ENCODE results near the gene OR6V1.
A peak's percentile ranks its signal among the peaks of the same experiment; 100 is the strongest.

OR6V1 gene

DNA sequence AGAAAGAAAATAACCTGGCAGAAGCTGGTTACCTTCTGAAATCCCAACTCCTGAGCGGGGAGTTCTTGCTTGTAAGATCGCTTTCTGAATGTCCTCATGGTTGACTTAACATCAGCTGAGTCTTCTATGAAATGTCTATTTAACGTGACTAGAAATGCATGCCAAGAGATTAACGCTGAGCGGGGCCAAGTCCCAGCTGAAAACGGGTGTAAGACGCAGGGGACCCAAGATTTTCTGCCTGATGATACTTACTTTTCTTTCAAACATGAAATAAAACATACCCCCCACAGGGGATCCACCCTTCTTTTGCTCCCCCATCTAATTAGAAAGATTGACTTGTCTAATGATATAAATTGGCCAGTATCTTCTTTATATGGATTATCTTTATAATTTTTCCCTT lies 40.1 kb upstream of the OR6V1 start:
- H3K4me3 ChIP-seq (ENCODE audit: low read depth, low read length) = no peak overlapping the region
- no peak for DNase-seq (ENCODE audit: low read depth, low spot score)
- TF ChIP-seq, protein P1, sequence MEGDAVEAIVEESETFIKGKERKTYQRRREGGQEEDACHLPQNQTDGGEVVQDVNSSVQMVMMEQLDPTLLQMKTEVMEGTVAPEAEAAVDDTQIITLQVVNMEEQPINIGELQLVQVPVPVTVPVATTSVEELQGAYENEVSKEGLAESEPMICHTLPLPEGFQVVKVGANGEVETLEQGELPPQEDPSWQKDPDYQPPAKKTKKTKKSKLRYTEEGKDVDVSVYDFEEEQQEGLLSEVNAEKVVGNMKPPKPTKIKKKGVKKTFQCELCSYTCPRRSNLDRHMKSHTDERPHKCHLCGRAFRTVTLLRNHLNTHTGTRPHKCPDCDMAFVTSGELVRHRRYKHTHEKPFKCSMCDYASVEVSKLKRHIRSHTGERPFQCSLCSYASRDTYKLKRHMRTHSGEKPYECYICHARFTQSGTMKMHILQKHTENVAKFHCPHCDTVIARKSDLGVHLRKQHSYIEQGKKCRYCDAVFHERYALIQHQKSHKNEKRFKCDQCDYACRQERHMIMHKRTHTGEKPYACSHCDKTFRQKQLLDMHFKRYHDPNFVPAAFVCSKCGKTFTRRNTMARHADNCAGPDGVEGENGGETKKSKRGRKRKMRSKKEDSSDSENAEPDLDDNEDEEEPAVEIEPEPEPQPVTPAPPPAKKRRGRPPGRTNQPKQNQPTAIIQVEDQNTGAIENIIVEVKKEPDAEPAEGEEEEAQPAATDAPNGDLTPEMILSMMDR (IDR thresholded peaks at IDR 0.05; ENCODE audit: insufficient read depth, low read length, missing control alignments) = no peak
- CTCF ChIA-PET = interaction anchor here (0.6 to 26.4 kb wide), 6 partner anchors 9 to 275 kb away, joined by 3 to 885 read pairs (median 3); partner anchors contain the start of gene TAS2R40
- POLR2A ChIA-PET = no interaction called here

DNA sequence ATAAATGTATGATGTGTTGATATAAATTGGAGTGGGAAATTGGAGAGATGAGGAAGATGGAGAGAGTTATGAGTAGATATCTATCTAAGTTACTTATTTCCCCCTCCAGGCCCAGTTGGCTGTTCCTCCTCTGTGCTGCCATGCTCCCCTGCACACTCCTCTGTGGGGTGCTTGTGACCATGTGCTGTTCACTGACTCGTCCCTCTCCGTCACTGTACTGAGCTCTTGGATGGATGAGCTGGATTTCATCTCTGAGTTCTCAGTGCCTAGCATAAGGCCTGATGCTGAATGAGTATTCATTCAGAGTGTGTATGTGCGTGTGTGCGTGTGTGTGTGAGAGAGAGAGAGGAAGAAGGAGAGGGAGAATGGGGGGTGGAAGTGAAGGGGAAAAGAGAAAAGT lies 39.7 kb upstream of the OR6V1 start:
- no peak for DNase-seq (ENCODE audit: low read depth, low spot score)

DNA sequence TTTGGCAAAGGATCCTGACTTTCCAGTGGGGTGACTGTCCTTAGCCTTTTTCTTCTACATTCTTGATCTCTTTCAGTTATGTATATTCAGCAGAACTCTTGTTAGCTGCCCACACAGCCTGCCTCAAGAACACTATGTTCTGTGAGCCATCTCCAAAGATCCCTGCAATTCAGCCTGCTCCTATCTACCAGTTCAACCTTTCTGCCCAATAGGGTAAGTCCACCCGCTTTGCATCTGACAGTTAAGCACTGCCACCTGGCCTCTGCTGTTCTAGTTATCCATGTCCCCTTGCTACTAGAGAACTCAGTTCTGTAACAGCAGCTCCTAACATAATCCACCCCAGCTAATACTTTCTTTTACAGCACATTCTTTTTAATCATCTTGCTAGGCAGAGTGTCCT lies 38.7 kb upstream of the OR6V1 start:
- DNase-seq (ENCODE audit: low read depth, low spot score) = no peak
- no peak overlapping the region for H3K4me3 ChIP-seq (ENCODE audit: low read depth, low read length)
- TF ChIP-seq, protein P1 (IDR thresholded peaks at IDR 0.05; ENCODE audit: insufficient read depth, low read length, missing control alignments) = no peak
- CTCF ChIA-PET = interaction anchor here (0.7 to 26.4 kb wide), 5 partner anchors 10 to 601 kb away, joined by 3 to 885 read pairs (median 3); partner anchors contain the start of gene TAS2R40
- POLR2A ChIA-PET = interaction anchor here (0.7 to 1.3 kb wide), 2 partner anchors 12 to 41 kb away, joined by 3 to 7 read pairs; no protein-coding TSS in a partner anchor

More for the DNA sequence above, 39.7 kb upstream of the OR6V1 start:
- TF ChIP-seq, protein P1 (IDR thresholded peaks at IDR 0.05; ENCODE audit: insufficient read depth, low read length, missing control alignments) = no peak
- ChIA-PET POLR2A (no interaction called here), CTCF (interaction anchor here (0.6 to 26.4 kb wide), 5 partner anchors 9 to 274 kb away, joined by 3 to 885 read pairs (median 3); partner anchors contain the start of gene TAS2R40)
- no peak overlapping the region for H3K4me3 ChIP-seq (ENCODE audit: low read depth, low read length)

DNA sequence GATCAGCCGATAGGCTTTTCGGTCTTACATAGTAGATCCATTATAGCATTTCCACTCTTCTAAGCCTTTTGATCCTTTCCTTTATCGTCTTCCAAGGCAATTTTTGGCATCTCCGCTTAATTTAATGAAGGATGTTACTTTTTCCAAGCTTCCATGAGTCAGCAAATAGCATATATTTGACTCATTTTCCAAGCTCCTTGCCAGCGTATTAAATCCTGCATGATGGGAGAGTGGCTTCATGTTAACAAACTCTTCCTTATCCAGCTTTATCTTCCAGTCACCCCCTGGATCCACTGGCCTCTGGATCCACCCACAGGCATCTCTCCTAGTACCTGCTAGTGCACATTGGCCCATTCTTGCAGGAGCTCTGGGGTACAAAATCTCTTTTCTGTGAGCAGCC lies 38.2 kb upstream of the OR6V1 start:
- ChIA-PET POLR2A (interaction anchor here (0.7 to 1.3 kb wide), 4 partner anchors 11 to 62 kb away, joined by 3 to 7 read pairs (median 4); no protein-coding TSS in a partner anchor), CTCF (interaction anchor here (0.7 to 26.4 kb wide), 5 partner anchors 10 to 601 kb away, joined by 3 to 885 read pairs (median 3); partner anchors contain the start of gene TAS2R40)
- DNase-seq (ENCODE audit: low read depth, low spot score) = peak; percentile 46
- TF ChIP-seq, protein P1 (IDR thresholded peaks at IDR 0.05; ENCODE audit: insufficient read depth, low read length, missing control alignments) = no peak
- no peak overlapping the region for H3K4me3 ChIP-seq (ENCODE audit: low read depth, low read length)

DNA sequence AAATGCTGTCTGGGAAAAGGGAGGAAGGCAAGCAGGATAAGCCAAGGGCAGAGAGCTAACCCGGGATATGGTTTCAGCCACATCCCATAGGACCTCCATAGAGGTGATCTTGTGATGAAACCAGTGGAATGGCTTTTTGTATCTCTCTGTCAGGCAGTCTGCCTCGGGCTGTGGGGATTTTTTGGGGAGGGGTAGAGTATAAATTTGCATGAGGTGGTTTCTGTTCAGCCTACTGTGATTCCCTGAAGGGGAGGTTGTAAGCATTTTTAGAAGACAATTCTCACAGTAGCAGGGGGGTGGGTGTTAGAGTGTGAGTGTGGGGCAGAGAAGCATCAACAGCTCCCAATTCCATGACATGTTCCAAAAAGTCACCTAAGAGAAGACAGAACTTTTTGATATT lies 37.1 kb upstream of the OR6V1 start:
- no peak for DNase-seq (ENCODE audit: low read depth, low spot score)
- ChIA-PET CTCF (interaction anchor here (10.5 to 26.4 kb wide), 2 partner anchors 12 to 204 kb away, joined by 102 to 885 read pairs; partner anchors contain the start of gene TAS2R40), POLR2A (no interaction called here)
- no peak overlapping the region for H3K4me3 ChIP-seq (ENCODE audit: low read depth, low read length)
- TF ChIP-seq, protein P1 (IDR thresholded peaks at IDR 0.05; ENCODE audit: insufficient read depth, low read length, missing control alignments) = no peak

DNA sequence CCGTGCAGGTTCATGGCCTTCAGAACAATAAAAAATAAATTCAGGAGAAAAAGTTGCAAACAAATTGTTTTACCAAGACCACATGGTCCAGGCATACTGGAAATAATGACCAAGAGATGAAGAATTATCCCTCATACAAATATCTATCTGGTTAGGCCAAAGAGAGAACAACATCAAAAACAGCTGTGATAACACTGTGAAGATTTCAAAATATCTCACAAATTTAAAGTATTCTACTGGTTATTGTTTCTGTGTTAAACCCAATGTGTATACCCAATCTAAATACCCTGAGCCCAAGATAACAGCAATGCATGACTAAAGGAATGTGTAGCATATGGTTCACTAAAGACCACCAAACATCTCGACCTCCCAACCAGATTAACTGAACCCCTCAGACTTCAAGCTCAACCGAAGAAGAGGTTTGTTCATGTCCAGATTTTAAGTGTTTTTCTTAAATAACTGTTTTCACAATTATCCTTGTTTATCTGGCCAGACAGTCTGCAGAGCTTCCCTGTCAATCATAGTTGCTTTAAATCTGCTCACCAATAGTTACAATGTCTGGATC lies 36.1 kb upstream of the OR6V1 start:
- ChIA-PET POLR2A (interaction anchor here (0.7 to 0.9 kb wide), 2 partner anchors 9 kb away, joined by 3 to 5 read pairs; no protein-coding TSS in a partner anchor), CTCF (interaction anchor here (1.5 to 26.4 kb wide), 4 partner anchors 7 to 364 kb away, joined by 5 to 885 read pairs (median 60); partner anchors contain the start of gene TAS2R40)
- TF ChIP-seq, protein P1 (IDR thresholded peaks at IDR 0.05; ENCODE audit: insufficient read depth, low read length, missing control alignments) = no peak
- H3K4me3 ChIP-seq (ENCODE audit: low read depth, low read length) = no peak overlapping the region
- DNase-seq (ENCODE audit: low read depth, low spot score) = no peak

All from AG04449 (cell line).